ENCODE results near the gene CLCF1.
A peak's percentile ranks its signal among the peaks of the same experiment; 100 is the strongest.

CLCF1 gene

DNA sequence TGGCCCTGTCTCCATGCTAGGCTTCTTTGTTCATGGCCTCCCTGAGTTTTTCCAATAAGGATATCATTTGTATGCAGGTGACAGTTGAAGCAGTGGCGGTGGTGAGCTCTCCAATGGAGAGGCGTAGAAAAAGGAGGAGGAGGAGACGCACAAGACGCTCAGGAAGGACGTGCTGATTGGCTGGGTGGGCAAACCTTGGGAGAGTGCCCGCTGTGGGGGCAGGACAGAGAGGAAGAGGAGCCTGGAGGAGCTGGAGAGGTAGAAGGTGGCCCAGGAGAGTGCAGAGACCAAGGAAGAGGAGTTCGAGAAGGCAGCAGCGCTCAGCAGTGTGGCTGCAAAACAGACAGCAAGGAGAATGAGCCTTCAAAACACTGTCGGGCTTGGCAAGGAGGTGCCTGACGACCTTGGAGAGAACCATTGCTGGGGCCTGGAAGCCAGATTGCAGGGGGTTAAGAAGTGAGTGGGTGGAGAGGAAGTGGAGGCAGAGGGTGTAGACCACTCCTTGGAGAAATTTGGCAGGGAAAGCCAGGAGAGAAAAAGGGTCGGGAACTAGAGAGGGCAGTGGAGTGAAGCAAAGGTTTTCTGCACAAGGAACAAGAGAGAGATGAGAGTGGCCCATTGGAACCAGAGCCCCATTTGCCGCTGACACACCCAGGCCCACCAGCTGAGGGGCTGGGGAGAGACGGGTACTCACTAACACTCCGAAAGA is 7.5 kb downstream of the CLCF1 start:
- H3K4me3 ChIP-seq (ENCODE audit: low read depth, low read length) = no peak overlapping the region
- no peak for DNase-seq (ENCODE audit: low read depth)

DNA sequence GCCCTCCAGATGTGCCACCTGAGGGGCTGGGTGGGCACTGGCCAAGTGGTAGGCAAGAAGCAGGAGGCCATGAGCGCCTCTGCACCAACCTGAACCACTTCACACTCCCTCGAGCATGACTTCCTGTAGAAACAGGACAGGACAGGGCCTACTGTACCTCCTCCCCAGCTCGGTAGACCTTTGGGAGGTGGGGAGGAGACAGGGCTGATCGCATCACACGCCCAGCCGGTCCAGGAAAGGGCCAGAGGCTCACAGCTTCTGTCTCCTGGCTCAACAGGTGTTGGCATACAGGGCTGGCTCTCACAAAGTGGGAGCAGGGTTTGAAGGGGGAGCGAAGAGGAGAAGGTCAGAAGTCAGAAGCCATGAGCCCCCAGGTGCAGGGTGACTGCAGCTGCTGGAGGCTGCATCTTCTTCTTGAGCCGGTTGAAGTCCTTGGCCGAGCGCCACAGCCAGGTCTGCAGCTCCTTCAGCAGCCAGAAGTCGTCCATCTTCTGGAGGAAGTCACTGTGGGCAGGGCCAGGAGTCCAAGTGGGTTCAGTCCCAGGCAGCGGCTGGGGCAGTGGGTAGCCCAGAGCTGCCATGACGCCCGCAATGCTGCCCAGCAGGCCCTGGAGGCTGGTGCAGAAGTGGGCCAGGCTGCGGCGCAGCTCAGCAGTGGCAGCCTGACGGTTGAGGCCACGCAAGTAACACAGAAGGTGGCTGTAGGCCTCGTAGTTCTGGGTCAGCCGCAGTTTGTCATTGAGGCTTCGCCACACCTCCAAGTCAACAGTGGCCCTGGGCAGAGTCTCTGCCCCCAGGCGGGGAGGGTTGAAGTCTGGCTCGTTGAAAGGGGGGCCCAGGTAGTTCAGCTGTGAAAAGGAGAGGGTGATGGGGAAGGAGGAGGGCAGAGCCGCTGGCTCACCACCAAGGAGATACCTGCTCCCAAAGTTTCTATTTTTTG is 8.3 kb downstream of the CLCF1 start:
- H3K4me3 ChIP-seq (ENCODE audit: low read depth, low read length) = no peak overlapping the region
- no peak for DNase-seq (ENCODE audit: low read depth)

DNA sequence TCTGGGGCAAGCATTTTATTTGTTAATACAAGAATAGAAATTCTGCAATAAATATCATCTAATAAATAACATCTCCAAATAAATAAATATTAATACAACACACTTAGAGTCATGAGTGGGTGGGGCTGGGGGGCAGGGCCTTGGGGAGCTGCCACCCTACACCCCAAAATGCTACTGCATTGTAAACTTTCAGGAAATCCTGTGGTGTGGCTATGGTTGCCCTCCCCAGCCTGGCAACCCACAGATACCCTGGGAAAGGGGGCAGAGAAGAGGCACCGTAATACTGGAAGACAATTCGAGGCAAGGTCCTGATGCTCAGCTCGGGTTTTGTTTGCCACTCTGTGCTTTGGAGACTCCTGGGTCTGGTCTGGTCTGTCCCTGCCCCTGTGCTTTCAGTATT is 9.2 kb downstream of the CLCF1 start:
- no peak overlapping the region for H3K4me3 ChIP-seq (ENCODE audit: low read depth, low read length)
- DNase-seq (ENCODE audit: low read depth) = no peak

DNA sequence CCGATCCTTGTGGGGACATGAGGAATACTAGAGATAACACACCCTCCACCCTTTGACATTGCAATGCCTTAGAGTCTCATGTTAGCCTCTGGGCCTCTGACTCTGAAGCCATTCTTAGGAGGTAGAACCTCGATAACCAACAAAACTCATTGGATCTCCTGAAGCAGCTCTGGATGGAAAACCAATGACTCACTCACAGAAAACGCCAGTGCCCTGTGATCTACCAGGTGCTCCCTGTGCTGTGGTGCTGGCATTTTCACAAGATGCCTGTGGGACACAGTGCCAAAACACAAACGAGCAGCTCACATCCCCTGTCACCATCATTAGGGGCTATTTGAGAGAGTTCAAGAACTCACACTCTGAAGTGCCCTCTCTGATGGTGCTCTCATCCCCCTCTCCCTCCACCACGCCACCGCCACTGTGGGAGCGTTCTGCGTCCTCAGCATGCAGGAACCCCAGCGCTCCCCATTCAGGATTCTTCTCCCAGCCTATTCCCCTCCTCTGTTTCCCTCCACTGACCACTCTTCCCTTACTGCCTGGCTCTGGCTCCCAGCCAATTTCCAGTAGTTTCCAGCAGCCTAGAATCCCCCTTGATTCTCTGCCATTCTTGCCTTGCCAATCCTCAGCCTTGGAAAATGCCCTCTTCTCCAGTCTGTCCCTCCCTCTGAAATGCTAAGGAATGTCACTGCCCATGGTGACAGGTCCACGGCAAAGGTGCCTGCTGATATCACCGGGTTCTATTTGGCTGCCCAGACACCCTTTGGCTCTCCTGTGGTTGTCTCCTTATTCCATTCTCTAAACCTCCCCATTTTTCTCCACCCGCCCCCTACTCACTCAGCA is 15.3 kb downstream of the CLCF1 start:
- no peak overlapping the region for H3K4me3 ChIP-seq (ENCODE audit: low read depth, low read length)
- DNase-seq (ENCODE audit: low read depth) = no peak

DNA sequence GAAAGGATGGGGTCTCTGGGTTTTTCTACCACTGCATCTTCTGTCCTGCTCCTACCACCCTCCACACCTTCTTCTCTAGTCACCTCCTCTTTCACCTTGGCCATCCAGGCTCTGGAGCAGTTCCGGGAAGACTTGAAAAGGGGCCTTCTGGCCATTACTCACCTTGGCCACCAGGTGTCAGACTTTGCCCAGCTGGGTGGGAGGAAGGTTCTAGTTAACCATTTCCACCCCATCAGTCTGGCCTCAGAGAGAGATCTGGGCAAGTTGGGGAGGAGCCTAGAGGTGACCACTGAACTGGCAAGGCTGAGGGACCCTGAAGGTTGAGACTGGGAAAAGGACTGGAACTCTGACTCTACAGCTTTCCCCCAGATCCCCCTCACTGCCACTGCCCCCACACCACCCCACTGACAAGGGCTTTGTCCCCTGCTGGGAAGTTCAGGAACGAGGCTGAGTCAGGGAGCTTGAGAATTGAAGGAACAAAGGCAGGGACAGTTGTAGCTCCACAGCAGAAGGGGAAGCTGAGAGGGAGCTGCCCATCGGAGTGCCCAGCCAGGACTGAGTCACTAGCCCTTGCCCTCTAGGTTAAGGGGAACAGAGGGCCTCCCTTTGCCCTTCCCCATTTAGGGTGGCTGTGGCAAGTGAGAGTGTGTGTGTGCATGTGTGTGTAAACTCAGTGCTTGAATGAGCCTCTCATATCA is 16.4 kb downstream of the CLCF1 start:
- no peak for DNase-seq (ENCODE audit: low read depth)
- no peak overlapping the region for H3K4me3 ChIP-seq (ENCODE audit: low read depth, low read length)

DNA sequence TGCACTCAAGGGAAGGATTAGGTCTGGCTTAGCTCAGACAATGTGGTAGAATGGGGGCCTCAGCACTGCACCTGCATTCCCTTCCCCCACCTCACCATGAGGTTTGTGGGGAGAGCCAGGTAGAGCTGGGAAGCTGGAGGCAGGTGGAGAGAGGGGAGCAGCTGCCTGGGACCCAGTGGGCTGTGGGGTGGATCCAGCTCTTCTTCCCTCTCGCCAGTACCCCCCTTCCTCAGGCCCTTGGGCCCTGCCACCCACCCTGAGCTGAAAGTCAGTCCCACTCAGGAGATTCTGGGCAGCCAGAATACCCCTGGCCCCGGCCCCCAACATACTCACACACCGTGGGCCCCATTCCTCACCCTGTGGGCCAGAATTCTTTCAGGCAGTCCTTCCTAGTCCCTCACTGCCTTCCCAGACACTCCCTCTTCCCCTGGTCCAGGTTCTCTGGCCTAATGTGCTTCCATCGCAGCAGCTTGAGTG is 17.0 kb downstream of the CLCF1 start:
- H3K4me3 ChIP-seq (ENCODE audit: low read depth, low read length) = no peak overlapping the region
- no peak for DNase-seq (ENCODE audit: low read depth)

DNA sequence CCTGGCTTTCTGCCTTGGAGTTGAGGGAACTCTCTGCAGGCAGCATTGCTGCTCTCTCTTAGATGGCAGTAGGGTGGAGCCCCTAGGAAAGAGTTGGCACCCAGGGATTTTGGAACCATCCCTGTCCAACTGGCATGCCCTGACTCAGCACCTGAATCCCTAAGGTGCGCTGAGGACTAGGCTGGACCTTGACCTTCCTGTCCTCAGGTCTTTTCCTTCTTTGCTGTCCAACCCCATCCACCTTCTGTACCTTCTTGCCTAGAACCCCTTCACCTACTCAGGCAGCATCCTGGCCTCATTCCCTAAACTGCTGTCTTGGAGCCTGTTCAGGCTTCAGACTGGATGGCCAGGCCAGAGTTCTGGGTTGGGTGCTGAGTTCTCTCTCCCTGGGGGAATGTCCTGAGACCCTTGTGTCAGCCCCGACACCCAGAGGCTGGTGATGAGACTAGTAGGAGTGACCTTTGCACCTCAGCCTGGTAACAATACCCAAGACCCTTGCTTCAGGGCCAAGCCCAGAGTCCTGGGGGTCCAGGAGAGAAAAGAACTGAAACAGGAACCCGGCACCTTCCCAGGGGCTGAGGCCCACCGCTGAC is 17.5 kb downstream of the CLCF1 start:
- no peak overlapping the region for H3K4me3 ChIP-seq (ENCODE audit: low read depth, low read length)
- no peak for DNase-seq (ENCODE audit: low read depth)

DNA sequence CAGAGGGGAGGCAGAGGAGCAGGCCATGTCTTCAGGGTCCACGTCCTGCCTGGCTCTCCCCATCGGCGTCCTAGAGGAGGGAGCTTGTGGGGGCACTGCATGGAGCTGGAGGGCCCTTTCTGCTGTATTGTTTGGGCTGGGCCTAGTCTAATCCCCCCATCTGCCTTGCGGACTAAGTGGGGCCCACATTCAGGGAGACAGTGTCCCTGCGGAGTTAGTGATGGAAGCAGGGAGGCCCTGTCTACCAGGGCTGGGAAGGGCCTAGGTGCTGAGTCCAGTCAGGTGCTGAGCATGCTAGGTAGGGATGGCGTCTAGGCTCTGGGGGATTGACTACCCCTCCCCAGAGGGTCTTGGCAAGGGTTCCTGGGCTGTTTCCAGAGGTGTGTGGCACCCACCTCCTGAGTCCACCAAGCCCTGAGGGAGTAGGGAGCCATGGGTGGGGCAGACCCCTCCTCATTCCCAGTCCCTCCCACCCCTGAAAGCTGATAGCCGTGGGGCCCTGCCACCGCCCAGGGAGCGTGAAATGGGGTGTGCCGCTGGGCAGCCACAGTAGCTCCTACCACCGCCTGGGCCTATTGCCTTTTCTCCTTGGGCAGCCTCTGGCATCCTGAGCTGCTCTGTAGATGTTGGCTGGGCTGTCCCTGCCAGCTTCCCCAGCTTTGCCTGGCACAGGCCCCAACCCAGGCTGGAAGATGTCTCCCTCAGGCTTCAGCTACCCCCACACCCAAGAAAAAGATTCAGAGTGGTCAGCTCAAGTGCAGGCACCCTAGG is 18.2 kb downstream of the CLCF1 start:
- no peak for DNase-seq (ENCODE audit: low read depth)
- H3K4me3 ChIP-seq (ENCODE audit: low read depth, low read length) = no peak overlapping the region

DNA sequence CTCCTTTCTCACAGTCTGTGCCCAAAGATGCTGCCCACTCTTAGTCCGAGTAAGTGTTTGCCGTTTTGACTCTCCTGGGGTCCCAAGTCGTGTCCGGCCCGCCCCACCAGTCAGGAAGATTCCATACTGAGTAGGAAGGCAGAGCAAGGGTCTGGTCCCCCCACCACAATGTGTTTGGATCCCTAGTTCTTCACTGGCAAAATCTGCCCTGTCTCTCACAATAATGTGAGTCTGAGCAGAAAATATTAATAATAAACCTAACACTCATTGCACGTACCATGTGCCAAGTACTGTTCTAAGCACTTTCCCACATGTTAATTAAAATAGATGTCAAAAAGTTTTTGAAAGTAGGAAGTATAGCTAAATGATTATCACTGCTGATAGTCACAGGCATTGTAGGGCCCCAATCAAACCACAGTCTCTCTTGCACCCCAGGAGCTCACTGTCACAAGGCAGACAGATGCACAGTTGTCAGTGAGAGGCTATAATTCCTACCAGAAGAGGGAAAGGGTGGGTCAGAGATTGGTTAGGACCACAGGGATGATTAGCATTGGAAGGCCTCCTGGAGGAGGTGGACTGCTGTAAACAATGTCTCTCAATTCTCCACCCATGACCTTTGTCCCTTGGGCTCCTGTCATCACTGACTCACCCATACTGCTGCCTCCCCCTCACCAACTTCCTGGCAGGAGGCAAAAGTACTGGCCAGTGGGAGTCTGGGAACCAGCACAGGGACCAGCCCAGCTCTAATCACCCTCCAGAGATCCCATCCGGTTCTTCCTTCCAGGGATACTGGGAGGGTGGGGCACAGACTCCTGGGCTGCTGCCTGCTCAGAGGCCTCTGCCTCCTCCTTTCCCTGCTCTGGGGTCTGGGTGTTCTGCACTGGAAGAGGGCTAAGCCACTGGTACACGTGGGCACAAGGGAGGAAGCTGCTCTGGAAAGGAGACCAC is 19.0 kb downstream of the CLCF1 start:
- peak; percentile 97 for DNase-seq (ENCODE audit: low read depth)
- H3K4me3 ChIP-seq (ENCODE audit: low read depth, low read length) = peak overlapping the region; percentile 66

DNA sequence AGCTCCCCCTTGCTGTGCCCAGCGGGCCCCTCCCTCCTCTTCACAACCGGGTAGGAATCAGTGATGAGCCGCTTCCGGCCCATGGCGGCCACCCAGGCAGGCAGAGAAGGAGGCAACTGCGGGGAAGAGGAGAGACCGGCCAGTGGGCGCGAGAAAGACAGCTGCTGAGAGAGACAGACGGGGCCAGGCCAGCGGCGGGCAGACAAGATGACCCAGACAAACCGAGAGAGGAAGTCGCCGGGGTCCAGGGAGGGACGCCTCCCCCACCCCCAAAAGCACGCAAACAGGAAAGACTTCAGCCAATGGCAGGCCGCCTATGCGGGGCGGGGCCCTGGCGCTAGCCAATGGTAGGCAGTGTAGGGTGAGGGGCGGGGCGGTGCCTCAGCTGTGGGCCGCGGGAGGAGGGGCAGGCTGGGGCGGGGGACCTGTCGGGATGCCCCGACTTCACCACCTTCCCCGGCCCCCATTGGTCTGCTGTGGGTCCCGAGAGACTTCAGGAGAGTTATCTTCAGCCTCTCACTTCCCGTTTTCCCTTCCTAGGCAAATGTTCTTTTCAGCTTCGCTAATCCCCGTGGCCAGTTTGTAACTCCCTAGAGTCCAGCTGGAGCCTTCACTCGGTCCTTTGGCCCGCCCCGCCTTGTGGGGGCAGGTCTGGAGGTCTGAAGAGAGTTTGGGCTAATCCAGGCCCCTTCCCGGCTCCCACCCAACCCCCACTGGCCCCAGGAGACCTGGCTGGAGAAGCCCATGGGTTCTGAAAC is 19.9 kb downstream of the CLCF1 start, which contains the start of gene POLD4:
Gene POLD4 (minus strand): TSS at position 230 of the 758 bp plus-strand sequence. CDS start 147 bp downstream, at position 83.
- DNase-seq (ENCODE audit: low read depth) = peak; percentile 93
- H3K4me3 ChIP-seq (ENCODE audit: low read depth, low read length) = peak within 1 kb of the TSS; percentile 66

DNA sequence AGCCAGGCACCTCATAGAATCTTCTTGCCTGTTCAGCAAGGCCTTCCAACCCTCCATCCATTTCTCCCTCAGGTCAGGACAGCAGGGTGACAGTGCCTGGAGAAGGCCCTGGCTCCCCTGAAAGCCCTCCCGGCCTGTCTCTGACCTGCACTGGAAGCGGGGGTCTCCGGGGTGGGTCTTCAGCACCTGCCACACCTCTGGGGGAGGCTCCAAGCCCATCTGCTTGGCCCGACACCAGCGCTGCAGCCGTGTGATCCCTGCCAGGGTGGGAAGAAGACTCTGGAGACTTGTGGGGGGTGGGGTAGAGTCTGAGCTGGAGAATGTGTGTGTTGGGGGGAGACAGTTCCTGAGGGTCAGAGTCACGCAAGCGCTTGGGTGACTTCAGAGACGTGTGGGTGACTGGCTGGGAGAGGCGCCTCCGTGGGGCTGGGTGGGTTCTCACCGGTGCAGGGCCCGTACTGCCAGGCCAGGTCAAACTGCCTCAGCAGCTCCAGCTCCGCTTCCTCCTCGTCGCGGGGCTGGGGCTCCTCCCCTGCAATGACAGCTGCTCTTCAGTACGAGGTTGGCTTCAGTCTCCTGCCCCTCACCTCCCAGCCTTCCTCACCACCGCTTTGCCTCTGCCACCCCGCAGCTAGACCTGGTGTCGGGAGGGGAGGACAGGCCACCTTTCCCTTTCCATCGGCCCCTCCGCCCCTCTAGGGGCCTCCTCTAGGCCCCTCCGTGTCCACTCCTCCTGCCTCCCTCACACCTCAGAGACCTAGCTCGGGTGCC is 20.7 kb downstream of the CLCF1 start:
- H3K4me3 ChIP-seq (ENCODE audit: low read depth, low read length) = peak overlapping the region; percentile 66
- no peak for DNase-seq (ENCODE audit: low read depth)

DNA sequence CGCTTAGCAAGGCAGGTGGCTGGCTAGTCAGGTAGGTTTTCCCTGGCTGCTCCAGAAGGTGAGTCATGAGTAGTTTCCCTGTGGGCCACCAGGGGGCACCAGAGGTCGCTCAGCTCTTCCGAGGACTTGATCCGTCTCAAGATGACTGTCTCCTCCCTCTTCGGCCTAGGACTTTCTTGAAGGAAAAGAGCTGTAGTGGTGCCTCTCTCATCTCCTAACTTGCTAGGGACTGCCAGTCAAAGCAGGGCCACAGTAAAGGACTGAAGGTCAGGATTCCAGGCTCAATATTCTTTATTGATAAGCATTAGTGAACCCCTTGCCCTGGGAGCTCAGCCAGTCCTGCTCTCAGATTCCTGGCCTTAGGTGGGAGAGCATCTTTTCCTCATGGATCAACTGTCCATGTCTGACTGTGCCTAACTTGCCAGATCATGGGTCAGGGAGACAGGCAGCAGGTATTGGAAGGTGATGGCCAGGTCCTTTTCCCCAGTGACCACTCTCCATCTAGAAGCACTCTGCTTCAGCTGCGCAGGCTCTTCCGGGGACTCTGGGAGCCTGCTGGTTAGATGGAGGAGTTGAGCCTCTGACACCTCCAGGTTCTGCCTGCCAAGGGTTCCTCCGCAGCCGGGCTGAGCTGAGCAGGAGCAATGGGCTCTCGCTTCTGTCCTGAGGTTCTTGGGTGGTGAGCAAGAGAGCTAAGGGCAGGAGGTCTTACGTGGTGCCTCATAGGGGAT is 22.0 kb downstream of the CLCF1 start:
- no peak overlapping the region for H3K4me3 ChIP-seq (ENCODE audit: low read depth, low read length)
- no peak for DNase-seq (ENCODE audit: low read depth)

DNA sequence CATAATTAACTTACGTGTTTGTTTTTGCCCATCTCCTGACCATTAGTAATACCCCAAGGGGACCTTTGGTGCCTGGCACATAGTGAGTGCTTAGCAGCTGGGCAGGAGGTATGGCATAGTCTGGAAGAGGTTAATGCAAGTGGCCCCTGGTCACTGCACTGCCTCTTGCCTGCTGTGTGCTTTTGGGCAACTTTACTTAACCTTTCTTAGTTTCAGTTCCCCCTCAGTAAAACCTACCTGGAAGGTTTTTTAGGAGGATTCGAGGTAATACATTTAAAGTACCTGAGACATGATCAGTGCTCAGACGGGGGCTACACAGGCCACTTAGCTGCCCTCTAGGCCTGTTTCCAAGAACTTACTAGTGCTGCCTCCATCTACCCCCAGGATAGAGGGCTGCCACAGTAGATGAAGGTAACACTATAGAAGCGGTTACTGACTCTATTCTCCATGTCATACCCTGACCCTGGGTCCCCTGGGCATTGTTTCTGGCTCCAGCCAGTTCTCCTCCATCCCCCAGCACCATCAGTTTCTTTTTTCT is 23.4 kb downstream of the CLCF1 start:
- no peak overlapping the region for H3K4me3 ChIP-seq (ENCODE audit: low read depth, low read length)
- no peak for DNase-seq (ENCODE audit: low read depth)

DNA sequence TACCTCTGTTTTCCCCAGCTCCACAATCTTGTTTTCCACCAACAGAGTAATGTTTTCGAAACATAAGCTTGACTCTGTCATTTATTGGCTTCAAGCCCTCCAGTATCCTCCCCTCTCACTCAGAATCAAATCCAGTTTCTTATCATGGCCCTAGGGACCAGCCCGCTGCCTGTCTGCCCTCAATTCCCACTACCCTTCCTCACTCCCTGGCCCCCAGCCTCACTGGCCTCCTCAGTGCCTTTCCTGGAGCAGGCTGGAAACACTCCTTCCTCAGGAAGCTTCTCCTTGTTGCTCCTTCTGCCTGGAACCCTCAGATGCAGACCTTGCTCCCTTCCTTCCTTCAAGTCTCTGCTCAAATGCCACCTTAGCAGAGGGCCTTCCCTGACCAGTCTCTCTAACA is 23.9 kb downstream of the CLCF1 start:
- no peak overlapping the region for H3K4me3 ChIP-seq (ENCODE audit: low read depth, low read length)
- DNase-seq (ENCODE audit: low read depth) = no peak

DNA sequence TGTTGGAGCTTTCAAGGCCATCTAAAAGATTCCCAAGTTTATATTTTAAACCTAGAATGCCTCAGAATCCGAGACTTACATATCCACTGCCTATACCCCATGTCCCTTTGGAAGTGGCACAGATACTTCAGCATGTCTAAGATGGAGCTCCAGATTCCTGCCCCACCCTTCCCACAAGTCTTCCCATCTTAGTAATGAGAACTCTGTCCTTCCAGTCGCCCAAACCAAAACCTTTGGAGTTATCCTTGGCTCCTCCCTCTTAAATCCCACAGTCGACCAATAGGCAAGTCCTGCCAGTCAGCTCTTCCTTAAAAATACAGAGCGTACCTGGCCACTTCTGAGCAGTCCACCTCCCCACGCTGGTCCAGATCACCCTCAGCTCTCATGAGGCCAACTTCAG is 24.4 kb downstream of the CLCF1 start:
- DNase-seq (ENCODE audit: low read depth) = no peak

More for the DNA sequence above, 24.4 kb downstream of the CLCF1 start:
- H3K4me3 ChIP-seq (ENCODE audit: low read depth, low read length) = no peak overlapping the region
